HG02884 (cell line): ENCODE data around the gene CNN2.

Experiments
- ATAC-seq: cut with Tn5 transposase; IDR thresholded peaks from one replicate; pipeline ENCODE4 v1.9.1; 2021; ENCODE audit warnings: mild to moderate bottlenecking, moderate library complexity; ENCODE audit not compliant: unreplicated experiment

Gene CNN2

DNA sequence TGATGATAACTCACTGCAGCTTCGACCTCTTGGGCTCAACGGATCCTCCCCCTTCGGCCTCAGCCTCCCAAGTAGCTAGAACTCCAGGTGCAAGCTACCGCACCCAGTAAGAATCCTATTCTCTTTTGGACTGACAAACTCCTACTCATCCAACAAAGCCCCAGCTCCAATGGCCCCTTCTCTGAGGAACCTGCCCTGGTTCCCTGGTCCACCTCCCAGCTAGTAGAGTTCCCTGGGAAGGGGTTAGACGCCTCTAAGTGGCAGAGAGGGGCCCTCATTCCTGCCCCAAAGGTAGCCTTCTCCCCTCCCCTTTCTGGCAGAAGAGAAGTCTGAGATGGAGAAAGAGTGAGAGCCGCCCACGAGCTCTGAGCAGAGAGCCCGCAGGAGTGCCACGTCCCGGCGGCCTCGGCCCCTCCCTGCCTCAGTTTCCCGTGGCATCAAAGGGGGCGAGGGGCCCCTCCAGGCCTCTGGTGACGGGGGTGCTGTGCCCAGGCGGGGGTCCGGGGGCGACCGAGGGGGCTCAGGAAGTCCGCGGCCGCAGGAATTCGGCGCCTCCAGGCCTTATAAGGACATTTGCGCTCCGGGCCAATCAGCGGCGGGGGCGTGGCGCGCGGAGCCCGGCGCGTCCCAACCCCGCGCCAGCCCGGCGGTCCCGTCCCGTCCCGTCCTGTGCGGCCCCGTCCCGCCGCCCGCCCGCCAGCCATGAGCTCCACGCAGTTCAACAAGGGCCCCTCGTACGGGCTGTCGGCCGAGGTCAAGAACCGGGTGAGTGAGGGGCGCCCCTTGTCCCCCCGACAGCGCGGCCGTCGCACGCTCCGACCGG is at the start of gene CNN2:
Gene CNN2 (plus strand): TSS at position 649 of the 823 bp plus-strand sequence. CDS start 54 bp downstream, at position 703.
- no peak for ATAC-seq

DNA sequence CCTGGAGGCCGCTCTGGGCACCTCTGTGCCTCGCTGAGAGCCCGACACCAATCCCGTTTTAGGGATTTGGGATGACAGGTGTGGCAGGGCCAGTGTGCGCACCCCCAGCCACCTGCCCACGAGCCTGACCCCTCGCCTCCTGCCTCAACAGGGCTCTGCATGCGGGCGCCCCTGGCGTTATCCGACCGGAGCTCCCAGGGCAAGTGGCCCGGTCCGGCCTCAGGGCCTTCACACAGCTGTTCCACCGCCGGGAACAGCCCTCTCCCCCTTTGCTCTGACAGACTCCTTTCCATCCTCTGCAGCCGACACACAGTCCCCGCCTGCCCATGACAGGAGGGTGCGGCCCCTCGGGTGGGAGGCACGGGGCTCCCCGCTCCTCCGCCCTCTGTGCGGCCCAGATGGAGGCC is 49.3 kb upstream of the CNN2 start:
- ATAC-seq, result no peak

DNA sequence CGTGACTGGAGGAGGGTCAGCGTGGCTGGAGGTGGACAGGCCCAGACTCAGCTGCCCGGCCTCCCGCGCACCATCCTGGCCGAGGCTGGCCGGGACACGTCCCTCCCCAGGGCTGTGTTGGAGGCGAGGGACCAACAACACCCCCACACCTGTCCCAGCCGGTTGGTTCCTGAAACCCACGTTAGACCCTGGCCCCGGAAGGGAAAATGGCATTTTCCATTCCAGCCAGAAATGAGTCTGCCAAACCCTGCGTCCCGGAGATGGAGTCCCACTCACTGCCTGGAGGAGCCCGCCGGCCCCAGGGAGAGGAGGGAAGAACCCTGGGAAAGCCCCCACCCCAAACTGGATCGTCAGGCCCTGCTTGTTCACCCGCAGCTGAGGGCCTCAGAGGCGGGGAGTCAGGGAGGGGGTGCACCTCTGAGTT is 47.1 kb upstream of the CNN2 start:
- ATAC-seq, result no peak

DNA sequence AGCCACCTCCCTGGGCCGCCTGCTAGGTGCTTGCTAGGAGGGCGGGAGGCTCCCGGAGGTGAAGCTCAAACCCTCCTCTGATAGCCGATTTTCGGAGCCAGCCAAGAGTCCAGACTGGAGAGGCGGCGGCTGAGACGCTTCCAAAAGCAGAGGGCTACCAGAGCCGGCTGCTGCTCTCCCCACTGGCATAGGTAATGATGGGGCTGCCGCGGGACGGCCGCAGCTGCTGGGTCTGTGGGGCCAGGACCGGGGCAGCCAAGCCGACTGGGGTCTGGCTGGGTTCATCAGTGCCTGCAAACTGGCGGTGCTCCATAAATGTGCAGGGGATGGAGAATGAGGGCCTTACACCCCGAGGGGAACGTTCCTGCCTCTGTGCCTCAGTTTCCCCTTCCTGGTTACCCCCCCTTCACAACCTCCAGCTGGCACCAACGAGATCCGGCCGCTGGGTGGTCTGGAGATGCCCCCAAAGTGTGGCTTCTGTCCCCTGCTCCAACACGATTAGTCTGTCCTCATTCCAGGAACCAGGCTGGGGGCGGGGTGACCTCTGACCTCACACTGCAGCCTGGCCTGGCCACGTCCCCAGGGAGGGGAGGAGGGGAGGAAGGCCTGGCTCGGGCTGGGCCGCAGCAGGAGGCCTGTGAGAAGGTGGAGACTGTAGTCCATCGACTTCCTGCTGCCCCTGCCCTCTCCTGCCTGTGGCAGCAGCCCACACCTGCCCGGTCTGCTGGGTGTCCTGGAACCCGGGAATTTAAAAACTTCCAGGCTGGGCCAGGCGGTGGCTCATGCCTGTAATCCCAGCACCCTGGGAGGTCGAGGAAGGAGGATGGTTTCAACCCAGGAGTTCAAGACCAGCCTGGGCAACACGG is 46.0 kb upstream of the CNN2 start:
- no peak for ATAC-seq

DNA sequence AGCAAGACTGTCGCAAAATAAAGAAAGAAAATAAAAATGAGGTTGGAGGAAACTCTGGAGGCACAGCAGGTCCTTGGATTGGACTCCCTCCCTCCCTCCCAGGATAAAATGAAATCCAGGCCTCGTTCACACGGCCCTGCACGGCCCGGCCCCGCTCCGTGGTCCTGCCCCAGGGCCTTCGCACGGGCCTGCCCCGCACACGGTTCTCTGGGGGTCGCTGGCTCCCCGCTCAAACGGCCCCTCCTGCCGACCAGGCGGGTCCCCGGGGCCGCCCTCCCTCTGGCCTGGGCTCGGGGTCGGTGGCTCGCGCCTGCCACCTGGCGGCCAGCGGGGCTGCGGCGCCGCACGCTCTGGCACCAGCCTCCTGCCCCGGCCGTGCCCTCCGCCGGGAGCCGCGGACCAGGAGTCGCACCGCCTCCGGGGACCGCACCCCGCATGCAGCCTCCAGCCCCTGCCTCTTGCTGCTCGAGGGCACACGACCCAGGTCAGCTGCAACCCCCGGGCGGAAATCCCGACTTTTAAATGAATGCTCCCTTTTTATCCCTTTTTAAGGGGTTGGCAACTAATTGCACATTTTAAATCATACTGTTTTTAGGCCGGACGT is 43.7 kb upstream of the CNN2 start:
- ATAC-seq, result peak; percentile 58

DNA sequence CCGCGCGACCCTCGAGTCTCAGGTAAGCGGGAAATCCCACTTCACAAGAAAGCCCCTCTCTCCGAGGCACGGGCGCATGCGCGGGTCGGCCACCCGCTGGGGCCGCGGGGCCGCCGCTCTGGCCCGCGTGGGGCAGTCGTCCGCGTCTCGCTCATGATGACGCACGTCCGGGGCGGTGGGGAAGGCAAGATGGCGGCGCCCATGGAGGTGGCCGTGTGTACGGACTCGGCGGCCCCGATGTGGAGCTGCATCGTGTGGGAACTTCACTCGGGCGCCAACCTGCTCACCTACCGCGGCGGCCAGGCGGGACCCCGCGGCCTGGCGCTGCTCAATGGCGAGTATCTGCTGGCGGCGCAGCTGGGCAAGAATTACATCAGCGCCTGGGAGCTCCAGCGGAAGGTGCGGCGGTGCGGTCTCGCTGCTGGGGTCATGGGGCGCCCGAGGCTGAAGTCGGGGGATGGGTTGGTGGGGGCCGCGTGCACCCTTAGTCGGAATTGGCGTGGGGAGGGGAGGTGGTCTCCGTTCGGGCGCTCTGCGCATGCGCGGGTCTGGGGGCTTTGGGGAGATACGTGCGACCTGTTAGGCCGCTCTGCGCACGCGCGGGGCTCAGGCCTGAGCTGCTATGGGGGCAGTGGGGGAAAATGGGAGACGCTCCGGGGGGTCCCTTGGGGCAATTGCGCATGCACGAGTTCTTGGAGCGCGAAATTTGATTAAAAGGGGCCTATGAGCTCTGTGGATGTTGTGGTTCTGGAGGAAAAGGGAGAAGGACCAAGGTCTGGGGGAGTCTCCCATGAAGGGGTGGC is 42.0 kb upstream of the CNN2 start, which contains the start of gene WDR18:
Gene WDR18 (plus strand): TSS at position 181 of the 803 bp plus-strand sequence. CDS start 9 bp downstream, at position 190.
- no peak for ATAC-seq

DNA sequence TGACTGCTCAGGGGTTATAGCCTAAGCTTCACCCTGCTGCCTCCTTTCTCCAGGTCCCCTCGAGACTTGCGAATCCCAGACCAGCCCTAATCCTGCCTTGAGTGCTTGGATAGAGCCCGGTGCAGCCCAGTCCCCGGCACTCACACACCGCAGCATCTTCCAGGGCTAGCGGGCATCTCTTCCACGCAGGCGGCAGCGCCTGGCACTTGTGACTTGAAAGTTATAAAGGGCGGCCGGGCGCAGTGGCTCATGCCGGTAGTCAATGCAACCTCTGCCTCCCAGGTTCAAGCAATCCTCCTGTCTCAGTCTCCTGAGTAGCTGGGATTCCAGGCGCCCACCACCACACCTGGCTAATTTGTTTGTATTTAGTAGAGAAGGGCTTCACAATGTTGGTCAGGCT is 40.3 kb upstream of the CNN2 start:
- ATAC-seq, result no peak

DNA sequence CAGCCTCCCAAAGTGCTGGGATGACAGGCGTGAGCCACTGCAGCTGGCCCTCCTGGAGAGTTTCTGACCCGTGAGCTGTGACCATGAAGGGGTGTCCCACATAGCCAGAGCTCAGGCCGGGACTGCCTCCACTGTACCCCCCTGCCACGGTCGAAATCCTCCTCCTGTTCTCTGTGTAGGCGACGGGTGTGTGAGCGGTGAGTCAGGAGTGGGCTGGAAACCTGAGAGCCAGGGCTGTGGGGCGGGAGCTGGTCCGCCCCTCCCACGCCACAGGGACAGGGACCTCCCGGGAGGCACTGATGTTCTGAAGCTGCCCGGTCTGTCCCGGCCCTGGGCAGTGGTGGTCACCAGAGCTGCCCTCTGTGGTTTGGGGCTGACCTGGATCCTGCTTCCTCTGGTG is 38.3 kb upstream of the CNN2 start:
- no peak for ATAC-seq

DNA sequence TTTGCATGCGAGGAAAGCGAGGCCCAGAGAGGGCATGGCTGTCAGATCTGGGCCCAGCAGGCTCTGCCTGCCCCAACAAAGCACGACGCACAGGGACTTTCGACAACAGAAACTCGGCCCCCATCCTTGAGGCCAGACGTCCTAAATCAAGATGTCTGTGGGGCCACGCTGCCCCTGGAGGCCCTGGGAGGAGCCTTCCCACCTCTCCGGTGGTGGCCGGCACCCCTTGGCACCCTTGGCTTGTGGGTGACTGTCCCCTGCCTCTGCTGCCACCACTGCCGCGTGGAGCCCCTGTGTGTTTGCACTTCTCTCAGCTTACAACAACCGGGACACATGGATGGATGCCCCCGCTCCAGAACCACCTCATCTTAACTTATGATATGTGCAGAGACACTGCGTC is 37.9 kb upstream of the CNN2 start:
- ATAC-seq, result no peak

DNA sequence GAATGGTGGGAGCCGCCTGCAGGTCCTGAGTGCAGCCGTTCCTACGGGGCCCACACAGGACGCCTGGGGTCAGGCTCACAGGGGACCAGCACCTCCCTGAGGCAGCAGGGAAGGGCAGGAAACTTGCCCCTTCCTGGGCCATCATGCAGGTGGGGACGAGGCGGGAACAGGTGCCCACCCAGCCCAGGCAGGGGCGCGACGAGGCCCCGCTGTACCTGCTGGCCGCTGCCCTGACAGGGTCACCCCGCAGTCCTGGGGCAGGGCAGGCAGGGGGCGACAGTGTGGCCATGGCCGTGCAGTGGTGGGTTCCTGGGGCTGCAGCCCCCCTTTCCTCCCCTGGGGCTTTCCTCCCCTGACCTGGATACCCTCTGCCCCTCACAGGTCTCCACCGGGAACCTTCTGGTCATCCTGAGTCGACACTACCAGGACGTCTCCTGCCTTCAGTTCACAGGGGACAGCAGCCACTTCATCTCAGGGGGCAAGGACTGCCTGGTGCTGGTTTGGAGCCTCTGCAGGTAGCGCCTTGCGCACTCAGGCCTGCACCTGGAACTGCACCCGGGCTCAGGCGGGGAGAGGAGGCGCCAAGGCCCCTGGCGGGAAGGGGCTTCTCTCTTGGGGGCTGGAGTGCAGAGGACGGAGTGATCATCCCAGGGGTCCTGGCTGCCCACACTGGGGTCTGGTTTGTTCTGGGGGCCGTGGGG is 36.9 kb upstream of the CNN2 start:
- no peak for ATAC-seq

DNA sequence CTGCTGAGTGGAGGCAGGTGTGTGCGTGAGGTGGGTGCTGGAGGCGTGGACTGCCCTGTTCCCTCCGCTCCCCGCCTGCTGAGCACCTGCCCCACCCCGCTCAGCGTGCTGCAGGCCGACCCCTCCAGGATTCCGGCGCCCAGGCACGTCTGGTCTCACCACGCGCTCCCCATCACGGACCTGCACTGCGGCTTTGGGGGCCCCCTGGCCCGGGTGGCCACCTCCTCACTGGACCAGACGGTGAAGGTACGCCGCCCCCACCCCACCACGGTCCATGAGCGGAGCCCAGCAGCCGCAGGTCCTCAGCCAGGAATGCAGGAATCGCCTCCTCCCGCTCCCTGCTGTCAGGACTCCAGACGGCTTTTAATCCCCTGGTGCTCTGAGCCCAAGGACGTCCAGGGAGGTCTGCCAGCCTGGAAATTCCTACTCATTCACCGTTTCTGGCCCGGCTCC is 36.3 kb upstream of the CNN2 start:
- no peak for ATAC-seq

DNA sequence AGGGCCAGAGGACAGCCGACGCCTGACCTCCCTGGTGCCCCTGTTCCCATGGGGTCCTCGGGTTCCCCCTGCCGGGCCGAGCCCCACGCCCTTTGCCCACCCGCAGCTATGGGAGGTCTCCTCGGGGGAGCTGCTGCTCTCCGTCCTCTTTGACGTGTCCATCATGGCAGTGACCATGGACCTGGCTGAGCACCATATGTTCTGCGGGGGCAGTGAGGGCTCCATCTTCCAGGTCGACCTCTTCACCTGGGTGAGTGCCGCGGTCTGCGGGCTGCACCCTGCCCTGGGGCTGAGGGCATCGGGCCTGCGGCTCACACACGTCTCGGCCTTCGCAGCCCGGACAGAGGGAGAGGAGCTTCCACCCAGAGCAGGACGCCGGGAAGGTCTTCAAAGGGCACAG is 35.7 kb upstream of the CNN2 start:
- ATAC-seq, result no peak

DNA sequence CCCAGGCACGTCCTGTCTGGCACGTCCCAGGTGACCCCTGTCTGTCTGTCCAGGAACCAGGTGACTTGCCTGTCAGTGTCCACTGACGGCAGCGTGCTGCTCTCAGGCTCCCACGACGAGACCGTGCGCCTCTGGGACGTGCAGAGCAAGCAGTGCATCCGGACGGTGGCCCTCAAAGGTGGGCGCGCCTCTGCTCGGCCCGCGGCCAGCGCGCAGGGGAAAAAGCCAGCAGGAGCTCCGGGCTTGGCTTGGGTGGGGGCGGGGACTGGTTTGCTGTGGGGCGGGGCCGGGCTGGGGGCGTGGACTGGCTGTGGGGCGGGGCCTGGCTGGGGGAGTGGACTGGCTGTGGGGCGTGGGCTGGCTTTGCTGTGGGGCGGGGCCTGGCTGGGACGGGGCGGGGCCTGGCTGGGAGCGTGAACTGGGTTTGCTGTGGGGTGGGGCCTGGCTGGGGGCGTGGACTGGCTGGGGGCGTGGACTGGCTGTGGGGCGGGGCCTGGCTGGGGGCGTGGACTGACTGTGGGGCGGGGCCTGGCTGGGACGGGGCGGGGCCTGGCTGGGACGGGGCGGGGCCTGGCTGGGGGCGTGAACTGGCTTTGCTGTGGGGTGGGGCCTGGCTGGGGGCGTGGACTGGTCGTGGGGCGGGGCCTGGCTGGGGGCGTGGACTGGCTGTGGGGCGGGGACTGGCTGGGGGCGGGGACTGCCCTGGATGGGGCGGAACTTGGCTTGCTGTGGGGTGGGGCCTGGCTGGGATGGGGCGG is 35.1 kb upstream of the CNN2 start:
- ATAC-seq, result no peak

DNA sequence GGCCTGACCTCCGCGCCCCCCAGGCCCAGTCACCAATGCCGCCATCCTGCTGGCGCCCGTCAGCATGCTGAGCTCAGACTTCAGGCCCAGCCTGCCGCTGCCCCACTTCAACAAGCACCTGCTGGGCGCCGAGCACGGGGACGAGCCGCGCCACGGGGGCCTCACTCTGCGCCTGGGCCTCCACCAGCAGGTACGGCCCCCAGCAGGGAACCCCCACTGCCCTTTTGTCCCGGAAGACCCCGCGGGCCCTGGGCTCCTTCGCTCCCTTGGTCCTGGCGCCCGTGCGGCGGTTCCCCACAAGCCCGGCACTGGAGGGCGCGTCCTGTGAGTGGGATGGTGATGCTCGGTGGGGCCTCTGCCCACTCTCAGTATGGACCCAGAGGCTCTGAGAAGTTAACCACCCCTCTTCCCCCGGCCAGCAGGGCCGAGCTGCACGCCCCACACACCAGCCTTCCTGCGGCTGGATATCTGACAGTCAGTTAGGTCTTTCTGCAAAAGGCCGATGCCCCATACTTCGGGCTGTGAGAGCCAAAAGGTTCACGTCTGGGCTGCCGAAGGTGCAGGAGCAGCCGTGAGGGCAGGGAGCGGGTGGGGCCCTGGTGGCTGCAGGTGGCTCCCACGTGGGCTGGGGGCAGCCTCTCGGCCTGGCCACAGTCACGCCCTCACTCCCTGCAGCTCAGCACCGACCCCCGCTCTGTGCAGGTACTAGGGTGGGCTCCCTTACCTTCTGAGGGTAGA is 34.3 kb upstream of the CNN2 start:
- no peak for ATAC-seq

DNA sequence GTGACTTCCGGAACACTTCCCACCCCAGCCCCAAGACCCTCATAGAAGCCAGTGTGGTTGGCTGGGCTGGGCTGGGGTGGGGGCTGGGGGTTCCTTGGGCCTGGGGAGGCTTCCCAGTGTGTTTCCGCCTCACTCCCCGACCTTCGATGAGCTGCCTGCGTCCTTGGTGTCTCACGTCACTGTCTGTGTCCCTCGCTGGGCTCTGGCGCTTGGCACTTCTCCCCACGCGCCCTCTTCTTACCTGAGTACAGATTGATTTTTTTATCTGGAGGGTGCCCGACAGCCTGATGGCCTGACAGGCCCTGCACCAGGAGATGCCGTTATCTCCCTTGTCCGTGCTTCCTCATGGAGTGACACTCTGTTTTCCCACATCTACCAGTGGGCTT is 33.7 kb upstream of the CNN2 start:
- ATAC-seq, result no peak

DNA sequence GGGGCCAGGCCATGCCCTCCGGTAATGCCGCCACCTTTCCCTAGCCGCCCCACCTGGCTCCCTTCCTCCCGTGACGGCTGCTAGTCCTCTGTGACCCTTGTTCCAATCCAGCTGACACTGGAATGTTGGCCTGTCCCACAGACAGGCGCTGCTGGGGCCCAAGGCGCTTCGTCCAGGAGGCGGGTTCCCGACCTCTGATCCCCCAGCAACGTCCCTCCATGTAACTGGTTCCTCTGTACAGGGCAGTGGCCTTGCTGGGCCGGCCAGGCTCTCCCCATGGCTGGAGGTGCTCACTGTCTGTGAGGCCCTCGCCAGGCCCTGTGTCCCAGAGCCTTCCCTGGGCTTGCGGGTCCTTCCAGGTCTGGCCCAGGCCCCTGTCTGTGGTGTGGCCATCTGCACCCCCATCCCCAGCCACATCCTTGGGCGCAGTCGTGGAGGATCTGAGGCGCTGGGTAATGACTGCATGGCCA is 33.0 kb upstream of the CNN2 start:
- ATAC-seq, result no peak

DNA sequence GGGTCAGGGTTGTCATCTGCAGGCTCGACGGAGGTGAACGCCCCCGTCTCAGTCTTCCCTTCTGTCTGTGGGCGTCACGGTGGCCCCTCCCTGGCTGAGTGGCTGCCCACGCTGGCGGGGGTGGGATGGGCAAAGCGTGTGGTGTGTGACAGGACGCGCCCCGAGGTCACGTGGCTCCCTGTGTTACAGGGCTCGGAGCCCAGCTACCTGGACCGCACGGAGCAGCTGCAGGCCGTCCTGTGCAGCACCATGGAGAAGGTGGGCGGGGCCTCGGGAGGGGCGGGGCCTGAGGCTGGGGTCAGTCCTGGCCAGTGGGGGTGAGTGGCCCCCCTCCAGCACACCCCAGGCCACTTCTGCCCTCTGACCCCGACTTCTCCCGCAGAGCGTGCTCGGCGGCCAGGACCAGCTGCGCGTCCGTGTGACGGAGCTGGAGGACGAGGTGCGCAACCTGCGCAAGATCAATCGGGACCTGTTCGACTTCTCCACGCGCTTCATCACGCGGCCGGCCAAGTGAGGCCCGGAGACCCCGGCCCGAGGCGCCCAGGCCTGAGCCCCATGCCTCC is 32.5 kb upstream of the CNN2 start:
- ATAC-seq, result no peak

DNA sequence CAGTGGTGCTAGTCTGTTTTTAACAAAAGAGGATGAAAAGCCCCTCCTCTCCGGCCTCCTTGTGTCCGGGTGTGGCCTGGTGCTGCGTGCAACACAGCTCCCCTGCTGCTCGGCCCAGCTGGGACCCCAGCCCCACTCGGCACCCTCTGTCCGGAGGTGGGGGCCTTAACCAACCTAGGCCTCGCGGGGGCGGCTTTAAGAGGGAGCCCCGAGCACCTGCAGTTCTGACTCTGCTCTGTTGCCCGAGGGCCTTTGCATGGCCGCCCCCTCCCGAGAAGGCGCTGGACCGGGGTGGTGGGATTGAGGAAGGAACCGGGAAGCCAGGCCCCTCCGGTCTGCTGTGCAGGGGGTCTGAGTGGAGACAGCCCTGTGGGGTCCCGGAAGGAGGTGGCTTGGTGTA is 31.9 kb upstream of the CNN2 start:
- ATAC-seq, result no peak
